Testis (tissue), 2 donors: ENCODE measurements around the gene CELF4.

Experiments used
- POLR2A ChIP-seq: fragments of 450-650 bp; IDR thresholded peaks from one replicate; pipeline ENCODE4 v1.6.1; 2017; ENCODE audit warnings: antibody characterized with exemption, mild to moderate bottlenecking, moderate library complexity
- TF ChIP-seq, protein P1 (sequence below), 3 experiments: fragments of 450-650 bp in 2 of 3; fragments of 200-600 bp in 1 of 3; sonication (generic) in 1 of 3; IDR thresholded peaks; one replicate each; pipeline ENCODE4 v1.5.1; 2016 to 2019; ENCODE audit warnings: antibody characterized with exemption in 3 of 3, mild to moderate bottlenecking in 2 of 3, moderate library complexity in 1 of 3

DNA sequence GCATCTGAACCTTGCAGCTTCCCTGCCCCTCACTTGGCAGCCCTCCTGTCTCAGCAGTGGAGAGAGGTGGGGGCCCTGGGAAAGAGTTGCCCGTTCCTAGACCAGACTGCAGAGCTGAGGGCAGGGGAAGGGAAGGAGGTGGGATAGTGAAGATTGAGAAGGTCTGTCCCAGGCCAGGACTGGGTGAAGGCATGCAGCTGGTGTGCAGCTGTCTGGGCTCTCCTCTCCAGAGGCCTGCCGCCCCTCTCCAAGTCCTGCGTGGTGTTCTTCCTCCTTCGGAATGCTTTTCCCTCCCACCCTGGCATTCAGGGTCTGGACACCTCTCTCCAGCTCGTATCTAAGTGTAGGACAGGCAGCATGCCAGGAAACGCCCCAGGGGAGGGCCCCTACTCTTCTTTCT lies 323.5 kb downstream of the CELF4 start:
- TF ChIP-seq POLR2A: no peak
- TF ChIP-seq, protein P1, sequence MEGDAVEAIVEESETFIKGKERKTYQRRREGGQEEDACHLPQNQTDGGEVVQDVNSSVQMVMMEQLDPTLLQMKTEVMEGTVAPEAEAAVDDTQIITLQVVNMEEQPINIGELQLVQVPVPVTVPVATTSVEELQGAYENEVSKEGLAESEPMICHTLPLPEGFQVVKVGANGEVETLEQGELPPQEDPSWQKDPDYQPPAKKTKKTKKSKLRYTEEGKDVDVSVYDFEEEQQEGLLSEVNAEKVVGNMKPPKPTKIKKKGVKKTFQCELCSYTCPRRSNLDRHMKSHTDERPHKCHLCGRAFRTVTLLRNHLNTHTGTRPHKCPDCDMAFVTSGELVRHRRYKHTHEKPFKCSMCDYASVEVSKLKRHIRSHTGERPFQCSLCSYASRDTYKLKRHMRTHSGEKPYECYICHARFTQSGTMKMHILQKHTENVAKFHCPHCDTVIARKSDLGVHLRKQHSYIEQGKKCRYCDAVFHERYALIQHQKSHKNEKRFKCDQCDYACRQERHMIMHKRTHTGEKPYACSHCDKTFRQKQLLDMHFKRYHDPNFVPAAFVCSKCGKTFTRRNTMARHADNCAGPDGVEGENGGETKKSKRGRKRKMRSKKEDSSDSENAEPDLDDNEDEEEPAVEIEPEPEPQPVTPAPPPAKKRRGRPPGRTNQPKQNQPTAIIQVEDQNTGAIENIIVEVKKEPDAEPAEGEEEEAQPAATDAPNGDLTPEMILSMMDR (IDR thresholded peaks at IDR 0.05): no peak
